Measurements from ENCODE around the gene CNTN4.

Gene CNTN4

DNA sequence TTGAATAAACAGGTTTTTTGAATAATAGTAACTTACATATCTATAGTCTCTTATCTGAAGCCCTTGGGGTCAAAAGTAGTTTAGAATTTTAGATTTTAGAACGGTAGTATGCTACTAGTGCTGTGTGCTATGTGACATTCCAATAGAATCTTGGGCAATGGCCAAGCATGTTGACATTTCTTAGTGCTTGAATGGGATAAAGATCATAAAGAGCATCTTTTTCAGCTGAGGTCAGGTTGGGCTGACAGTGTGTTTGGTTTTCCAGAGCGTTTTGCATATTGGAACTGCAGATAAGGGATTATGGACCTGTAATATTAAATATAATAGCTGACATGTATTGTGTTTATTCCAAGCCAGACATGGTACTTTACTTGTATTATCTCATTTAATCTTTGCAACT is 32.1 kb downstream of the CNTN4 start:
- no peaks in the 10 kb centered on the region for H3K27me3 ChIP-seq (ENCODE audit: control insufficient read depth in 1 of 2, insufficient read depth in 1 of 2, low read length in 2 of 2)
- no peaks in the 10 kb centered on the region for H3K4me1 ChIP-seq (ENCODE audit: control insufficient read depth, insufficient read depth, low read depth, low read length)
- DNase-seq = no peak
- H3K4me2 ChIP-seq (ENCODE audit: low read length, poor library complexity, severe bottlenecking) = no peak overlapping the region
- no peaks in the 10 kb centered on the region for H3K9me3 ChIP-seq (ENCODE audit: control insufficient read depth, low read length)
- H2BK12ac ChIP-seq (ENCODE audit: low read length in 2 of 2) = no peak overlapping the region
- no peak overlapping the region for H3K4me3 ChIP-seq (ENCODE audit: insufficient read depth in 1 of 2, low read depth in 1 of 2, low read length in 2 of 2)
- H2BK120ac ChIP-seq (ENCODE audit: low read depth, low read length) = no peak overlapping the region
- H4K8ac ChIP-seq (ENCODE audit: low read length) = no peak overlapping the region
- no peak overlapping the region for H3K18ac ChIP-seq (ENCODE audit: low read depth in 1 of 2, low read length in 2 of 2)
- 73% methylated on average over 2 of the region's 2 CpGs for WGBS
- no peaks in the 10 kb centered on the region for H3K79me1 ChIP-seq (replicated peaks; ENCODE audit: low read length, poor library complexity, severe bottlenecking)
- H2AFZ ChIP-seq (ENCODE audit: low read depth, low read length) = no peak overlapping the region
- H2AK5ac ChIP-seq (ENCODE audit: low read length, severe bottlenecking) = no peak overlapping the region
- no peaks in the 10 kb centered on the region for H3K36me3 ChIP-seq (ENCODE audit: control insufficient read depth in 1 of 2, insufficient read depth in 2 of 2, low read depth in 1 of 2, low read length in 2 of 2)
- no peak overlapping the region for H3K23ac ChIP-seq (ENCODE audit: low read length in 2 of 2)
- no peak overlapping the region for H3K4ac ChIP-seq (ENCODE audit: low read depth in 1 of 2, low read length in 2 of 2)
- no peak overlapping the region for H3K27ac ChIP-seq (ENCODE audit: low read length, poor library complexity, severe bottlenecking)
- H2BK5ac ChIP-seq (ENCODE audit: low read depth, low read length, poor library complexity, severe bottlenecking) = no peak overlapping the region
- no peak overlapping the region for H3K9ac ChIP-seq (ENCODE audit: low read length)
- no peak overlapping the region for H3K14ac ChIP-seq (ENCODE audit: low read length in 2 of 2)
- H4K91ac ChIP-seq (ENCODE audit: low read length) = no peak overlapping the region
- no peak overlapping the region for H2BK15ac ChIP-seq (ENCODE audit: low read depth, poor library complexity, severe bottlenecking)

DNA sequence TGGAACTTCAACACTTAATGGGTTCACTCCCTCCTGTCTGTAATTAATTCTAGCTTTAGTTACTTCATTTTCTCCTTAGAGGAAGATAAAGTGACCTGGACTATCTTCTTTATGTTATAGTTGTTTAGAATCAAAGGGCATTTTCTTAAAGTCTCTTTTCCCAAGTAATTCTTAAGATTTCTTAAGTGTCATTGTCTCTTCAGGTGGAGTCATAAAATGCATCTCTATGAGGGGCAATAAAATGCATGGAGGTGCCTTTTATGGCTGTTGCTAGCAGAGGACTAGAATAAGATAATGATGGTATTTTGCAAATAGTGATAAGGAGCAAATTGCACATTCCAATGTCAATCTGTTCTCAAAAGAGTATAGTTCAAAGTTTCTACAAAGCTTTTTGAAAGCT is 34.5 kb downstream of the CNTN4 start:
- no peak overlapping the region for H3K14ac ChIP-seq (ENCODE audit: low read length in 2 of 2)
- no peak overlapping the region for H2BK5ac ChIP-seq (ENCODE audit: low read depth, low read length, poor library complexity, severe bottlenecking)
- H2BK120ac ChIP-seq (ENCODE audit: low read depth, low read length) = no peak overlapping the region
- no peak overlapping the region for H3K23ac ChIP-seq (ENCODE audit: low read length in 2 of 2)
- no peak overlapping the region for H3K9ac ChIP-seq (ENCODE audit: low read length)
- H3K9me3 ChIP-seq (ENCODE audit: control insufficient read depth, low read length) = no peaks in the 10 kb centered on the region
- no peak overlapping the region for H2AK5ac ChIP-seq (ENCODE audit: low read length, severe bottlenecking)
- no peak overlapping the region for H2AFZ ChIP-seq (ENCODE audit: low read depth, low read length)
- no peak overlapping the region for H2BK15ac ChIP-seq (ENCODE audit: low read depth, poor library complexity, severe bottlenecking)
- H3K27ac ChIP-seq (ENCODE audit: low read length, poor library complexity, severe bottlenecking) = no peak overlapping the region
- H3K4me3 ChIP-seq (ENCODE audit: insufficient read depth in 1 of 2, low read depth in 1 of 2, low read length in 2 of 2) = no peak overlapping the region
- no peak overlapping the region for H3K4me2 ChIP-seq (ENCODE audit: low read length, poor library complexity, severe bottlenecking)
- no peaks in the 10 kb centered on the region for H3K36me3 ChIP-seq (ENCODE audit: control insufficient read depth in 1 of 2, insufficient read depth in 2 of 2, low read depth in 1 of 2, low read length in 2 of 2)
- H2BK12ac ChIP-seq (ENCODE audit: low read length in 2 of 2) = no peak overlapping the region
- H3K4me1 ChIP-seq (ENCODE audit: control insufficient read depth, insufficient read depth, low read depth, low read length) = no peaks in the 10 kb centered on the region
- no peak for DNase-seq
- H3K18ac ChIP-seq (ENCODE audit: low read depth in 1 of 2, low read length in 2 of 2) = no peak overlapping the region
- H3K79me1 ChIP-seq (replicated peaks; ENCODE audit: low read length, poor library complexity, severe bottlenecking) = no peaks in the 10 kb centered on the region
- H4K91ac ChIP-seq (ENCODE audit: low read length) = no peak overlapping the region
- H4K8ac ChIP-seq (ENCODE audit: low read length) = no peak overlapping the region
- no peak overlapping the region for H3K4ac ChIP-seq (ENCODE audit: low read depth in 1 of 2, low read length in 2 of 2)
- no peaks in the 10 kb centered on the region for H3K27me3 ChIP-seq (ENCODE audit: control insufficient read depth in 1 of 2, insufficient read depth in 1 of 2, low read length in 2 of 2)

DNA sequence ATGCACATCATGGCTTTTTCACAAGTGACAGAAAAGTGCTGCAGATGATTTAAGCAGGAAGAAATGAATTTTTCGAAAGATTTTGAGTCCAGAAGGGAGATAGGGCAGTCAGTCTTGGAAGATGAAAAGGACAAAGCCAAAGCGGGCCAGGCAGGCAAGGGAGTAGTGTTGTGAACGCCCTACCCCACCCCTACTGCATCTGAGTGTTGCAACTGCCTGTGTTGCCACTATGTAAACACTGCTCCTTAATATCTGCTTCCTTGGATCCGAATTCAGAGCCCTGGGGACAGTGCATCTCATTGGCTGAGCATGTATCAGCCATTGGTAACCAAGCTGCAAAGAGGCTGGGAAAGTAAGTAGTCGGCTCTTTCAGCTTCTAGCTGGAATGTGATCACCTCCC is 39.0 kb downstream of the CNTN4 start:
- Histone ChIP-seq H3K4me1 (ENCODE audit: control insufficient read depth, insufficient read depth, low read depth, low read length) (no peaks in the 10 kb centered on the region), H3K9ac (ENCODE audit: low read length) (no peak overlapping the region), H2BK5ac (ENCODE audit: low read depth, low read length, poor library complexity, severe bottlenecking) (no peak overlapping the region), H3K4ac (ENCODE audit: low read depth in 1 of 2, low read length in 2 of 2) (no peak overlapping the region), H2AK5ac (ENCODE audit: low read length, severe bottlenecking) (no peak overlapping the region), H3K4me2 (ENCODE audit: low read length, poor library complexity, severe bottlenecking) (no peak overlapping the region), H3K79me1 (replicated peaks; ENCODE audit: low read length, poor library complexity, severe bottlenecking) (no peaks in the 10 kb centered on the region), H2AFZ (ENCODE audit: low read depth, low read length) (no peak overlapping the region), H2BK15ac (ENCODE audit: low read depth, poor library complexity, severe bottlenecking) (no peak overlapping the region), H3K18ac (ENCODE audit: low read depth in 1 of 2, low read length in 2 of 2) (no peak overlapping the region), H3K23ac (ENCODE audit: low read length in 2 of 2) (no peak overlapping the region), H2BK12ac (ENCODE audit: low read length in 2 of 2) (no peak overlapping the region), H3K36me3 (ENCODE audit: control insufficient read depth in 1 of 2, insufficient read depth in 2 of 2, low read depth in 1 of 2, low read length in 2 of 2) (no peaks in the 10 kb centered on the region), H3K14ac (ENCODE audit: low read length in 2 of 2) (no peak overlapping the region), H4K8ac (ENCODE audit: low read length) (no peak overlapping the region), H3K27me3 (ENCODE audit: control insufficient read depth in 1 of 2, insufficient read depth in 1 of 2, low read length in 2 of 2) (no peaks in the 10 kb centered on the region), H3K4me3 (ENCODE audit: insufficient read depth in 1 of 2, low read depth in 1 of 2, low read length in 2 of 2) (no peak overlapping the region), H3K27ac (ENCODE audit: low read length, poor library complexity, severe bottlenecking) (no peak overlapping the region), H2BK120ac (ENCODE audit: low read depth, low read length) (no peak overlapping the region), H3K9me3 (ENCODE audit: control insufficient read depth, low read length) (peaks cover 7% of the 10 kb centered on the region), H4K91ac (ENCODE audit: low read length) (no peak overlapping the region)
- WGBS = 85% methylated on average over 5 of the region's 5 CpGs
- no peak for DNase-seq

DNA sequence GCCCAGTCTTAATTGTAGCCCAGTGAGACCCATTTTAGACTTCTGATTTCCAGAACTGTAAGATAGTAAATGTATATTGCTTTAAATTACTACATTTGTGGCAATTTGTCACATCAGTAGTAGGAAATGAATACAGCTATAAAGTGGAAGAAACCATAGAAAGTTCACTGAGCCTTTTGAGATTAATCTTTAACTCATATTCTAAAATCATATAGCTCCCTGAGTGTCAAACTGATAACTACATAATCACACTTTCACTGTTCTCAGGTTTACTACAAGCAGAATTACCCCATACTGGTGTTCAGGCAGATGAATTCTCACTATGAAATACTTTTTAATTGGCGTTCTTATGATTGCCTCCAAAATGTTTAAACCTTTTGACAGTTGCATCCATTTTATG is 42.8 kb downstream of the CNTN4 start:
- no peak overlapping the region for H3K27ac ChIP-seq (ENCODE audit: low read length, poor library complexity, severe bottlenecking)
- no peak overlapping the region for H3K4me3 ChIP-seq (ENCODE audit: insufficient read depth in 1 of 2, low read depth in 1 of 2, low read length in 2 of 2)
- no peak overlapping the region for H3K9ac ChIP-seq (ENCODE audit: low read length)
- H2BK5ac ChIP-seq (ENCODE audit: low read depth, low read length, poor library complexity, severe bottlenecking) = no peak overlapping the region
- no peaks in the 10 kb centered on the region for H3K79me1 ChIP-seq (replicated peaks; ENCODE audit: low read length, poor library complexity, severe bottlenecking)
- H3K14ac ChIP-seq (ENCODE audit: low read length in 2 of 2) = no peak overlapping the region
- no peak overlapping the region for H3K18ac ChIP-seq (ENCODE audit: low read depth in 1 of 2, low read length in 2 of 2)
- H3K27me3 ChIP-seq (ENCODE audit: control insufficient read depth in 1 of 2, insufficient read depth in 1 of 2, low read length in 2 of 2) = no peaks in the 10 kb centered on the region
- H4K91ac ChIP-seq (ENCODE audit: low read length) = no peak overlapping the region
- H3K4me2 ChIP-seq (ENCODE audit: low read length, poor library complexity, severe bottlenecking) = no peak overlapping the region
- no peak overlapping the region for H2BK120ac ChIP-seq (ENCODE audit: low read depth, low read length)
- no peak overlapping the region for H2BK15ac ChIP-seq (ENCODE audit: low read depth, poor library complexity, severe bottlenecking)
- H3K9me3 ChIP-seq (ENCODE audit: control insufficient read depth, low read length) = peaks cover 7% of the 10 kb centered on the region
- H3K4ac ChIP-seq (ENCODE audit: low read depth in 1 of 2, low read length in 2 of 2) = no peak overlapping the region
- no peak overlapping the region for H2AK5ac ChIP-seq (ENCODE audit: low read length, severe bottlenecking)
- no peak overlapping the region for H2BK12ac ChIP-seq (ENCODE audit: low read length in 2 of 2)
- 100% methylated on average over 1 of the region's 1 CpG for WGBS
- H3K23ac ChIP-seq (ENCODE audit: low read length in 2 of 2) = no peak overlapping the region
- DNase-seq = no peak
- H2AFZ ChIP-seq (ENCODE audit: low read depth, low read length) = no peak overlapping the region
- H4K8ac ChIP-seq (ENCODE audit: low read length) = no peak overlapping the region
- no peaks in the 10 kb centered on the region for H3K4me1 ChIP-seq (ENCODE audit: control insufficient read depth, insufficient read depth, low read depth, low read length)
- no peaks in the 10 kb centered on the region for H3K36me3 ChIP-seq (ENCODE audit: control insufficient read depth in 1 of 2, insufficient read depth in 2 of 2, low read depth in 1 of 2, low read length in 2 of 2)
